Aorta (tissue), 5 donors: ENCODE data around the gene PRR7. TPM values are rescaled to one million over a fixed set of nuclear protein-coding genes. Genes with fewer than 3 reads are reported as not detected.

Experiments used
- ATAC-seq: fragments of 200-7000 bp; cut with Tn5 transposase; one replicate; pipeline ENCODE4 v1.9.1; 2022; ENCODE audit warnings: moderate library complexity; ENCODE audit not compliant: low FRiP score
- DNase-seq, 2 donors: peaks; one replicate each; pipeline ENCODE4 v3.0.0-alpha.2; 2020
- H3K27ac ChIP-seq, 2 donors: one replicate each; pipeline ENCODE4 v1.5.1; 2013; ENCODE audit warnings: low read length in 2 of 2, mild to moderate bottlenecking in 2 of 2, moderate library complexity in 2 of 2, control low read depth in 1 of 2, inconsistent platforms in 1 of 2, low read depth in 1 of 2
- H3K27me3 ChIP-seq, 2 donors: one replicate each; pipeline ENCODE4 v1.6.1; 2013; ENCODE audit warnings: control low read depth in 1 of 2, low read length in 1 of 2, mild to moderate bottlenecking in 1 of 2, moderate library complexity in 1 of 2; ENCODE audit not compliant: insufficient read depth in 2 of 2, control insufficient read depth in 1 of 2
- H3K36me3 ChIP-seq, 2 donors: one replicate each; pipeline ENCODE4 v1.6.1; 2013; ENCODE audit warnings: control low read depth in 1 of 2, low read length in 1 of 2, mild to moderate bottlenecking in 1 of 2; ENCODE audit not compliant: insufficient read depth in 2 of 2, control insufficient read depth in 1 of 2
- H3K4me1 ChIP-seq, 2 donors: one replicate each; pipeline ENCODE4 v1.6.1; 2013; ENCODE audit warnings: low read length in 2 of 2, control low read depth in 1 of 2, mild to moderate bottlenecking in 1 of 2, moderate library complexity in 1 of 2; ENCODE audit not compliant: insufficient read depth in 2 of 2, control insufficient read depth in 1 of 2
- H3K4me3 ChIP-seq, 2 donors: one replicate each; pipeline ENCODE4 v1.5.1; 2013; ENCODE audit warnings: low read length in 2 of 2, control low read depth in 1 of 2, mild to moderate bottlenecking in 1 of 2
- H3K9me3 ChIP-seq: one replicate; pipeline ENCODE4 v1.6.1; 2013; ENCODE audit warnings: mild to moderate bottlenecking, low read length; ENCODE audit not compliant: control insufficient read depth
- WGBS, 2 donors: extraction: QIAGEN DNeasy Blood & Tissue Kit; methylation state at CpG; one replicate each; pipeline ENCODE4 v1.1.7; 2013; 5-methylcytosine and 5-hydroxymethylcytosine counted together
- intact Hi-C, 2 donors: fragments of 100-400 bp; cut with DNase I; formaldehyde crosslinking; loops; one replicate each; pipeline versions ENCODE4 v1.14.2 to v1.15.0; 2022
- polyA plus RNA-seq, 2 donors: library from polyadenylated mRNA; stranded (reverse); fragments of 200-250 nt; gene quantifications; one replicate each; pipeline ENCODE4 v1.2.3, GENCODE V29; 2013
- total RNA-seq, 2 donors: library from RNA; stranded (reverse); fragmentation: NEBNext Ultra II Directional; extraction: Animal tissue kit (Norgen Biotek cat#: 25700); gene quantifications; one replicate each; pipeline ENCODE4 v1.2.1, GENCODE V29; 2021
- donor health status: healthy with polysubstance abuse.
- donor health status: Bipolar disorder and iron deficiency.
- donor health status: DM: no; HTN: no; CAD: no.
- donor health status: DM: no; HTN: no; CAD: no.
- donor health status: DM: yes; HTN: yes; CAD: no.

The PRR7 gene
- total and polyA plus RNA-seq, 4 donors = 0.74 to 2.0 (median 1.9) TPM; not detected in 1

DNA sequence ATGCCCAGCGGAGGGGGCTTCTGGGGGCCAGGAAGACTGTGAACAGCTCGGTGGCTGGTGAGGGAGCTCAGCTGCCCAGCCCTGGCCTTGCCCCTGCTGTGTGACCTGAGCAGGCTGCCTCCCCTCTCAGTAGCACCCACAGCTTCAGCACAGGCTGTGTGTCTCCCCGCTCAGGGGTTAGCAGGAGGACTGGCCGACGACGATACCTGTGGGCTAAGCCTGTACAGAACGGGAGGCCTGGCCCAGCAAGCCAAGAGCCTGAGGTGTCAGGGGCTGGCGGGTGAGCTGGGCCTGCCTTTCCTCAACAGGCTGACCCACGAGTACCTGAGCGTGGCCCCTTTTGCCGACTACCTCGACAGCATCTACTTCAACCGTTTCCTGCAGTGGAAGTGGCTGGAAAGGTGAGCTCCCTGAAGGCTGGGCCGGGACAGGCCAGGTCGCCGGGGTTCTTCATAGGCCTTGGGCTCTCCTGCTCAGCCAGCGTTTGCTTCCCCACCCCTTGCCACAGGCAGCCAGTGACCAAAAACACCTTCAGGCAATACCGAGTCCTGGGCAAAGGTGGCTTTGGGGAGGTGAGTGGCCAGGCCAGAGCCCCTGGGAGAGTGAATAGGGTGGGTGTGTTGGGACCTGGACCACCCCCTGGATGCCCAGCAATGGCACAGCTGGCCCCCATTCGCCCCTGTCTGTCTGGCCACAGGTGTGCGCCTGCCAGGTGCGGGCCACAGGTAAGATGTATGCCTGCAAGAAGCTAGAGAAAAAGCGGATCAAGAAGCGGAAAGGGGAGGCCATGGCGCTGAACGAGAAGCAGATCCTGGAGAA lies 13.6 kb upstream of the PRR7 start:
- Histone ChIP-seq H3K9me3 (no peaks in the 10 kb centered on the region), H3K36me3 (no peaks in the 10 kb centered on the region), H3K4me1 (no peaks in the 10 kb centered on the region), H3K27me3 (no peaks in the 10 kb centered on the region), H3K4me3 (no peak overlapping the region), H3K27ac (no peak overlapping the region)
- 92 to 94% methylated on average over 25 of the region's 25 CpGs for WGBS, 2 donors
- DNase-seq = peak in 1 of 2 donors; percentile 75
- intact Hi-C loops = no loop called here
- no peak for ATAC-seq

GRCh38 chr5:177433658-177434217 lies 12.9 kb upstream of the PRR7 start:
- intact Hi-C loops = no loop called here
- Histone ChIP-seq H3K36me3 (no peaks in the 10 kb centered on the region), H3K27ac (no peak overlapping the region), H3K9me3 (no peaks in the 10 kb centered on the region), H3K27me3 (no peaks in the 10 kb centered on the region), H3K4me3 (no peak overlapping the region), H3K4me1 (no peaks in the 10 kb centered on the region)
- ATAC-seq (no peak), DNase-seq (no peak)
- WGBS, 2 donors = 92 to 95% methylated on average over 26 to 29 of the region's 29 CpGs

GRCh38 chr5:177434437-177434836 lies 12.2 kb upstream of the PRR7 start:
- no peak overlapping the region for H3K4me3 ChIP-seq
- no peak for ATAC-seq
- H3K27ac ChIP-seq = no peak overlapping the region
- no peaks in the 10 kb centered on the region for H3K9me3 ChIP-seq
- no peaks in the 10 kb centered on the region for H3K36me3 ChIP-seq
- 90 to 91% methylated on average over 8 of the region's 8 CpGs for WGBS, 2 donors
- H3K27me3 ChIP-seq = no peaks in the 10 kb centered on the region
- DNase-seq = no peak
- intact Hi-C loops = no loop called here
- H3K4me1 ChIP-seq = no peaks in the 10 kb centered on the region

- no peaks in the 10 kb centered on the region for H3K4me1 ChIP-seq
- DNase-seq (no peak), ATAC-seq (no peak)
- no peak overlapping the region for H3K27ac ChIP-seq
- no peaks in the 10 kb centered on the region for H3K36me3 ChIP-seq
- no peaks in the 10 kb centered on the region for H3K27me3 ChIP-seq
- WGBS, 2 donors = 94 to 95% methylated on average over 20 of the region's 20 CpGs
- no peak overlapping the region for H3K4me3 ChIP-seq
- H3K9me3 ChIP-seq = no peaks in the 10 kb centered on the region
- intact Hi-C loops = no loop called here
Observed at GRCh38 chr5:177434942-177435738, 11.5 kb upstream of the PRR7 start.

DNA sequence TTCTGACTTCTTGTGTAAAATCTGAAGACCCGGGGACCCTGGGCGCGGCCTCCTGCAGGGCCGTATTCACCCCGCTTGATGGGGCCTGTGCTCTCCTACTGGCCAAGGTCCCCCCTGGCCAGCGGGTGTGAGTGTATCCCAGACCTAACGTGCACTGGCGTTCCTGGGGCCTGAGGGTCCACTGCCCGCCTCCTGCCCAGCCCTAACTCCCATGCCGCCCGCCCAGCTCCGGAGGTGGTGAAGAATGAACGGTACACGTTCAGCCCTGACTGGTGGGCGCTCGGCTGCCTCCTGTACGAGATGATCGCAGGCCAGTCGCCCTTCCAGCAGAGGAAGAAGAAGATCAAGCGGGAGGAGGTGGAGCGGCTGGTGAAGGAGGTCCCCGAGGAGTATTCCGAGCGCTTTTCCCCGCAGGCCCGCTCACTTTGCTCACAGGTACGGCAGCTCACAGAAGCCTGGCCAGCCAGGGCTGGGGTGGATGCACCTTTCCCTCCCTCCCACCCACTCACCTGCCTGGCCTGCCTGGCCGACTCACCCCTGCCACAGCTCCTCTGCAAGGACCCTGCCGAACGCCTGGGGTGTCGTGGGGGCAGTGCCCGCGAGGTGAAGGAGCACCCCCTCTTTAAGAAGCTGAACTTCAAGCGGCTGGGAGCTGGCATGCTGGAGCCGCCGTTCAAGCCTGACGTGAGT lies 10.6 kb upstream of the PRR7 start:
- Histone ChIP-seq H3K4me1 (no peaks in the 10 kb centered on the region), H3K27ac (no peak overlapping the region), H3K9me3 (no peaks in the 10 kb centered on the region), H3K27me3 (no peaks in the 10 kb centered on the region), H3K36me3 (no peaks in the 10 kb centered on the region), H3K4me3 (no peak overlapping the region)
- DNase-seq (peak in 1 of 2 donors; percentile 71), ATAC-seq (no peak)
- WGBS, 2 donors = 94 to 95% methylated on average over 37 of the region's 37 CpGs
- intact Hi-C loops = no loop called here

DNA sequence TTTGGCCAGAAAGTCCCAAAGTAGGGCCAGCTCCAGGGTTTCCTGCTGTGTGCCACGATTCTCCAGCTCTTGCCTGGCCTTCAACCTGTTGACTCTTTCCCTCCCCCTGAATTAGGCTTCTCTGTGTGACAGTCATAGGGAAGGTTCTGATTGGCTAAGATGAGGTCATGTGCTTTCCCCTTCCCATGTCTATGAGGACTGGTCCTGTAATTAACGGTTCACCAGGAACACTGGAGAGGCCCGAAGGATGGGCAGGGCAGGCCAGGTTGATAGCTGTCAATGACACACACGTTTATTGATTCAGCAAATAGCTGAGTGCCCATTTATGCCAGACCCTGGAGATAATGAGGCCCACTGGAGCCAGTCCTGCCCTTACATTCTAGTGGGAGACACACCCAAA lies 9.0 kb upstream of the PRR7 start:
- no peak overlapping the region for H3K4me3 ChIP-seq
- no peaks in the 10 kb centered on the region for H3K27me3 ChIP-seq
- DNase-seq (no peak), ATAC-seq (no peak)
- H3K27ac ChIP-seq = no peak overlapping the region
- H3K4me1 ChIP-seq = no peaks in the 10 kb centered on the region
- 74 to 80% methylated on average over 4 of the region's 4 CpGs for WGBS, 2 donors
- H3K9me3 ChIP-seq = no peaks in the 10 kb centered on the region
- intact Hi-C loops = no loop called here
- no peaks in the 10 kb centered on the region for H3K36me3 ChIP-seq

DNA sequence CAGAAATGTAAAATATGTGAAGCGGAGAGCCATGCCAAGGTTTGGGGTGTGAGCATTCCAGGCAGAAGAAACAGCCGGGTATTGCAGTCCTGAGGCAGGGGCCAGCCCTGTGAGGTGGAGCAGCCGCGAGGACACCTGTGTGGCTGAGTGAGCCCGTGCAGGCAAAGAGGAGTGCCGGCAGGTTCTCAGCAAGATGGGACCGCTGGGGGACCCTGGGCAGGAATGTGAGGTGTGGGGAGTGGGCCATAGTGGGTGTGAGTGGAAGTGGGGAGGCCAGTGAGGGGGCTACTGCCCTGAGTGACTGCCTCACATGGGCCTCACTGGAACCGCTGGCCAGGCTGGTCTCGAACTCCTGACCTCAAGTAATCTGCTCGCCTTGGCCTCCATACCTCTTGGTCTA lies 8.1 kb upstream of the PRR7 start:
- no peaks in the 10 kb centered on the region for H3K9me3 ChIP-seq
- intact Hi-C loops = no loop called here
- no peaks in the 10 kb centered on the region for H3K36me3 ChIP-seq
- H3K27me3 ChIP-seq = no peaks in the 10 kb centered on the region
- 69 to 79% methylated on average over 10 of the region's 10 CpGs for WGBS, 2 donors
- H3K4me1 ChIP-seq = no peaks in the 10 kb centered on the region
- H3K4me3 ChIP-seq = no peak overlapping the region
- peak in 1 of 2 donors; percentile 68 for DNase-seq
- H3K27ac ChIP-seq = no peak overlapping the region
- no peak for ATAC-seq

GRCh38 chr5:177439518-177440053 lies 7.0 kb upstream of the PRR7 start:
- Histone ChIP-seq H3K27me3 (no peaks in the 10 kb centered on the region), H3K36me3 (no peaks in the 10 kb centered on the region), H3K9me3 (no peaks in the 10 kb centered on the region), H3K4me3 (no peak overlapping the region), H3K4me1 (no peaks in the 10 kb centered on the region), H3K27ac (no peak overlapping the region)
- DNase-seq (no peak), ATAC-seq (no peak)
- 98% methylated on average over 4 of the region's 4 CpGs for WGBS, 2 donors
- intact Hi-C loops = no loop called here
